Right lobe of liver (tissue), 4 donors: ENCODE measurements around the gene DACT3.

ENCODE experiments used
- CTCF ChIP-seq, 4 donors: fragments of 200-600 bp in 3 of 4; fragments of 450-650 bp in 1 of 4; IDR thresholded peaks; one replicate each; pipeline versions ENCODE4 v1.5.1 to v1.8.0; 2016 to 2022; ENCODE audit warnings: antibody characterized with exemption in 4 of 4, mild to moderate bottlenecking in 2 of 4
- POLR2A ChIP-seq: fragments of 450-650 bp; IDR thresholded peaks from one replicate; pipeline ENCODE4 v1.6.1; 2017; ENCODE audit warnings: antibody characterized with exemption, mild to moderate bottlenecking
- donor health status: DM: no; HTN: no; CAD: no.
- donor health status: DM: no; HTN: no; CAD: no.
- donor health status: DM: no; HTN: yes; CAD: no.

DNA sequence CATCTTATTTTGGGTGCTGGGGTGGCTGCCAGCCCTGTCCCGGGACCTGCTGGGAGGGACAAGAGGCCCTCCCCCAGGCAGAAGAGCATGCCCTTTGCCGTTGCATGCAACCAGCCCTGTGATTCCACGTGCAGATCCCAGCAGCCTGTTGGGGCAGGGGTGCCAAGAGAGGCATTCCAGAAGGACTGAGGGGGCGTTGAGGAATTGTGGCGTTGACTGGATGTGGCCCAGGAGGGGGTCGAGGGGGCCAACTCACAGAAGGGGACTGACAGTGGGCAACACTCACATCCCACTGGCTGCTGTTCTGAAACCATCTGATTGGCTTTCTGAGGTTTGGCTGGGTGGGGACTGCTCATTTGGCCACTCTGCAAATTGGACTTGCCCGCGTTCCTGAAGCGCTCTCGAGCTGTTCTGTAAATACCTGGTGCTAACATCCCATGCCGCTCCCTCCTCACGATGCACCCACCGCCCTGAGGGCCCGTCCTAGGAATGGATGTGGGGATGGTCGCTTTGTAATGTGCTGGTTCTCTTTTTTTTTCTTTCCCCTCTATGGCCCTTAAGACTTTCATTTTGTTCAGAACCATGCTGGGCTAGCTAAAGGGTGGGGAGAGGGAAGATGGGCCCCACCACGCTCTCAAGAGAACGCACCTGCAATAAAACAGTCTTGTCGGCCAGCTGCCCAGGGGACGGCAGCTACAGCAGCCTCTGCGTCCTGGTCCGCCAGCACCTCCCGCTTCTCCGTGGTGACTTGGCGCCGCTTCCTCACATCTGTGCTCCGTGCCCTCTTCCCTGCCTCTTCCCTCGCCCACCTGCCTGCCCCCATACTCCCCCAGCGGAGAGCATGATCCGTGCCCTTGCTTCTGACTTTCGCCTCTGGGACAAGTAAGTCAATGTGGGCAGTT, 51.2 kb downstream of the DACT3 start:
- no peak for TF ChIP-seq POLR2A
- no peak for TF ChIP-seq CTCF (IDR thresholded peaks at IDR 0.05)
